Caki2 (cell line): ENCODE results near the gene ATG9B. TPM values are rescaled to one million over a fixed set of nuclear protein-coding genes. Genes with fewer than 3 reads are reported as not detected.
"Not testable (repeated sequence)": the region's sequence is repeated elsewhere in the genome, so short reads cannot be mapped to it uniquely, and the experiment has no call there.

Experiments
- DNase-seq: peaks from one replicate; pipeline ENCODE4 v3.0.0-alpha.2; 2015; ENCODE audit warnings: low read depth
- in situ Hi-C: cut with HindIII; loops from 2 replicates; pipeline ENCODE4 v1.10.0; 2016; ENCODE audit warnings: low sequenced_read_pairs, low pct_unique_long_range_greater_than_20kb, mixed read lengths
- total RNA-seq: library from RNA; depleted of rRNA; stranded (reverse); fragments of >200 nt; shearing (Covaris generic); gene quantifications from 2 replicates; pipeline ENCODE4 v1.2.3, GENCODE V29; 2014; ENCODE audit warnings: low replicate concordance

Gene ATG9B
- total RNA-seq, 1 experiment from 2014 or later, result 0.68 TPM

- DNase-seq, result no peak
- in situ Hi-C loops, result no loop called here
Observed at GRCh38 chr7:151023232-151023631, 1.1 kb downstream of the ATG9B start.

GRCh38 chr7:151020231-151020630, 4.1 kb downstream of the ATG9B start:
- DNase-seq, result no peak
- in situ Hi-C loops, result no loop called here

GRCh38 chr7:151019130-151019447, 5.2 kb downstream of the ATG9B start:
- in situ Hi-C loops, result no loop called here
- DNase-seq, result no peak

- in situ Hi-C loops, result no loop called here
- no peak for DNase-seq
Observed at GRCh38 chr7:151018421-151019129, 5.7 kb downstream of the ATG9B start.

- DNase-seq, result peak; percentile 39
- in situ Hi-C loops, result no loop called here
Observed at GRCh38 chr7:151017953-151018420, 6.3 kb downstream of the ATG9B start.

GRCh38 chr7:151017370-151017952, 6.8 kb downstream of the ATG9B start:
- in situ Hi-C loops, result no loop called here
- no peak for DNase-seq

DNA sequence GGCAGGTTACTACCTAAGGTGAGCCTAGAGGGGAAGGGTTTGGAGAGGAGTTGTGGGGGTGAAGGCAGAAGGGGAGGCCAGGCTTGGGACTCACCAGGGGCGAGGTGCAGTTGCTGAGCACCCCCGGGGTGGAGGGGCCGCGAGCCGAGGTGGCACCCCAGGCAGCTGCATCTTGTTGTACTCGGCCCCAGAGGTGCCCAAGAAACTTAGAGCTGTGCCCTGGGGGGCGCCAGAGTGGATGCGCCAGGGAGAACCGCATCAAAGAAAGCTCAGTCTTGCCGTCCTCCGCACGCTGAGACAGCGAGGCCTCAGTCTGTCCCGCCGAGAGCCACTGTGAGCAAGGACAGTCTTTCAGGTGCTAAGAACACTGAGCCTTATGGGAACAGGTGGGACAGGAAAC, 7.4 kb downstream of the ATG9B start:
- DNase-seq, result no peak
- in situ Hi-C loops, result no loop called here

GRCh38 chr7:151016505-151016904, 7.8 kb downstream of the ATG9B start:
- in situ Hi-C loops, result no loop called here
- no peak for DNase-seq

DNA sequence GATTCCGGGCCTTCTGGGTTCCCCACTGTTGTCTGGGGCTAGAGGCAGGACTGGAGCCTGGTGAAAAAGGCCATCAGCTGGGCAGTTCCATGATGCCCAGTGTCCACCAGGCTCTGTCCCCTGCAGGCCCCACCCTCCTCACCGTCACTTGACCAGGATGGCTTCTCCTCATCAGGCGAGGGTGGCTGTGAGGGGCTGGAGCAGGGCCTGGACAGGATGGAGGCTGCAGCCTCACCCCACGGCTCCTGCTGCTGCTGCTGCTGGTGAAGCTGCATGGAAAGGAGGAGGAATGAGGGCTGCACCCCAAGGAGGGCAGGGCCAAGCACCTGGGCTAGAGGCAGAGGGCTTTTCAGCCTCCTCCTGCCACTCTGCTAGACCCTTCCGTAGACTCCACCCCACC, 8.3 kb downstream of the ATG9B start:
- in situ Hi-C loops, result no loop called here
- no peak for DNase-seq

- no peak for DNase-seq
- in situ Hi-C loops, result no loop called here
Observed at GRCh38 chr7:151014950-151015349, 9.3 kb downstream of the ATG9B start.

GRCh38 chr7:151013733-151014497, 10.4 kb downstream of the ATG9B start:
- in situ Hi-C loops, result no loop called here
- no peak for DNase-seq

DNA sequence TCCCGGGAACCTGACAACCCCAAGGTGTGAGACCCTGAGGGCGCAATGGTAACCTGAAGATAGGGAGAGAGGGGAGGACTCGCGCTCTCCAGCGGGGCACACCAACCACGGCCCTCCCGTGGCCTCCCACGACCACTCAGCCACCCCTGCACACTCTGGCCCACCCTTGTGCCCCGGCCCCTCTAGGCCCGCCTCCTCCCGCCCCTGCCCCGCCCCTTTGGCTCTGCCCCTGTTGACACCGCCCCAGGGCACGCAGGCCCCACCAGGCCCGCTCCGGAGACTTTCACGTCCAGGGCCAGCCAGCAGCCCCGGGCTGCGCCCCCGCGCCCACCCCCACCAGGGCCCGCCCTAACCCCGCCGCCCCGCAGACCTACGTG, 10.9 kb downstream of the ATG9B start:
- in situ Hi-C loops, result no loop called here
- no peak for DNase-seq

- in situ Hi-C loops, result no loop called here
- no peak for DNase-seq
Observed at GRCh38 chr7:151012911-151013347, 11.4 kb downstream of the ATG9B start.

- no peak for DNase-seq
- in situ Hi-C loops, result no loop called here
Observed at GRCh38 chr7:151012031-151012692, 12.1 kb downstream of the ATG9B start.

DNA sequence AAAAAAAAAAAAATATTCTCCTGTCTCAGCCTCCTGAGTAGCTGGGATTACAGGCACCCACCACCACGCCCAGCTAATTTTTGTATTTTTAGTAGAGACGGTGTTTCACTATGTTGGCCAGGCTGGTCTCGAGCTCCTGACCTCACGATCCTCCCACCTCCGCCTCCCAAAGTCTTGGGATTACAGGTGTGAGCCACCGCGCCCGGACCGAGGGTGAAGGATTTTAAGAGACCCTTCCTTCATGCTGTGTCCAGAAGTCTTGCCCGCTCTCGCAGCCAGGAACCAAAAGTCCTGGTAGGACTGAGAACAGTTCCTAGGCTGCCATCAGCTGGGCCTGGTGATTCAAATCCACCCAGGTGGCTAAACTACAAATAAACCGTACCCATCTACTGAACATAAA, 12.7 kb downstream of the ATG9B start:
- DNase-seq, in situ Hi-C loops: not testable (repeated sequence)

DNA sequence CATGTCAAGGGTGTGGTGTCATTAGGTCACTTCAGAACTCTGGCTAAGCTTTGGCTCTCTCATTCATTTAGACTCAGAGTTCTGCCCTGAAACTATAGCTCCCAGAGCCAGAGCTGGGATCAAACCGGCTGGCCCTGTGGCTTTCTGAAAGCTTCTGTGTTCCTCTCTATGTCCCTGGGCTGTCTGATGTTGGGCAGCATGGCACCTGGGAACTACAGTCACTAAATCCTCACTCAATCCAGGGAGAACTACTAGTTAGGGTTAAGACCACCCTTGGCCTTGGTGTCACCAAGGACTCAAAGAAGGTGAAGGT, 13.2 kb downstream of the ATG9B start:
- in situ Hi-C loops, result no loop called here

DNA sequence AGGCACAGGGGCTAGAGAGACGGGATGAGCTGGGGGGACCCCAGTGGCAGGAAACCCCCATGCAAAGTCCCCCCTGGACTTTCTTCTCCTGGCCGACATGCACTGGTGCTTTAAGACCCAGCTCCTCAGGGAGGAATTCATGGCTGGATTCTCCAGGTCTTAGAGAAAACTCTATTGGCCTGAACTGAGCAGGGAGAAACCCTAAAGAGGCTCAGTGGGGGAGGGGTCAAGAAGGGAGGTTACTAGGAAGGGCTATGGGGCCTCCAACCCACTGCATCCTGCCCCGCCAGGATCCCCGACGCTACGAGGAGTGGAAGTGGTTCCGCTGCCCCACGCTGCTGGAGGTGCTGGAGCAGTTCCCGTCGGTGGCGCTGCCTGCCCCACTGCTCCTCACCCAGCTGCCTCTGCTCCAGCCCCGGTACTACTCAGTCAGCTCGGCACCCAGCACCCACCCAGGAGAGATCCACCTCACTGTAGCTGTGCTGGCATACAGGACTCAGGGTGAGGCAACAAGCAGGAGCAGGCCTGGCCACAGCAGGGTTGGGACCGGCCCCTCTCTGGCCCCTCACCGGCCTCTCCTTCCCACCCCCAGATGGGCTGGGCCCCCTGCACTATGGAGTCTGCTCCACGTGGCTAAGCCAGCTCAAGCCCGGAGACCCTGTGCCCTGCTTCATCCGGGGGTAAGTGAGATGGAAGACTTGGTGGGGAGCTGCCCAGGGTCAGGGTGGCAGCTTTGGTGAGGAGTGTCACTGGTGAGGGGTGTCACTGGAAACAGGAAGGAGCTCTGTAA, 13.8 kb downstream of the ATG9B start:
- in situ Hi-C loops, result no loop called here
- DNase-seq, result no peak

More for the DNA sequence above, 13.2 kb downstream of the ATG9B start:
- DNase-seq, result no peak

DNA sequence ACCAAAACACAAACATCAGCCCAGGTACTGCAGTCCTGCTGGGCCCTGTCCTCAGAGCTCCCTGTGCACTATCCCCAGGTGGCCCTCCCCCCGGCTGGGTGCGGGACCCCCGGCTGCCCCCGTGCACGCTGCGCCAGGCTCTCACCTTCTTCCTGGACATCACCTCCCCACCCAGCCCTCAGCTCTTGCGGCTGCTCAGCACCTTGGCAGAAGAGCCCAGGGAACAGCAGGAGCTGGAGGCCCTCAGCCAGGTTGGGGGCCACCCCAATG, 14.3 kb downstream of the ATG9B start:
- in situ Hi-C loops, result no loop called here
- DNase-seq, result no peak
